OCI-LY7 (cell line): ENCODE data around the gene TNFAIP8L2.

Source experiments
- CTCF ChIP-seq: fragments of 200-600 bp; sonication (generic); conservative IDR thresholded peaks from 2 replicates; pipeline ENCODE4 v1.5.1; 2014; ENCODE audit warnings: mild to moderate bottlenecking, antibody characterized with exemption, low read length, moderate library complexity, mixed read lengths
- EZH2phosphoT487 ChIP-seq: fragments of 200-600 bp; sonication (generic); IDR thresholded peaks from 2 replicates; pipeline ENCODE4 v1.6.1; 2018; ENCODE audit warnings: low read depth, borderline replicate concordance, mild to moderate bottlenecking, mixed run types, antibody characterized with exemption, low read length, moderate library complexity, mixed read lengths

GRCh38 chr1:151128800-151129199 lies 27.6 kb upstream of the TNFAIP8L2 start:
- TF ChIP-seq CTCF: no peak
- no peak for TF ChIP-seq EZH2phosphoT487
